ENCODE measurements around the gene GALR1.
"Not testable (repeated sequence)": the region's sequence is repeated elsewhere in the genome, so short reads cannot be mapped to it uniquely, and the experiment has no call there.

The GALR1 gene, protein sequence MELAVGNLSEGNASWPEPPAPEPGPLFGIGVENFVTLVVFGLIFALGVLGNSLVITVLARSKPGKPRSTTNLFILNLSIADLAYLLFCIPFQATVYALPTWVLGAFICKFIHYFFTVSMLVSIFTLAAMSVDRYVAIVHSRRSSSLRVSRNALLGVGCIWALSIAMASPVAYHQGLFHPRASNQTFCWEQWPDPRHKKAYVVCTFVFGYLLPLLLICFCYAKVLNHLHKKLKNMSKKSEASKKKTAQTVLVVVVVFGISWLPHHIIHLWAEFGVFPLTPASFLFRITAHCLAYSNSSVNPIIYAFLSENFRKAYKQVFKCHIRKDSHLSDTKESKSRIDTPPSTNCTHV

DNA sequence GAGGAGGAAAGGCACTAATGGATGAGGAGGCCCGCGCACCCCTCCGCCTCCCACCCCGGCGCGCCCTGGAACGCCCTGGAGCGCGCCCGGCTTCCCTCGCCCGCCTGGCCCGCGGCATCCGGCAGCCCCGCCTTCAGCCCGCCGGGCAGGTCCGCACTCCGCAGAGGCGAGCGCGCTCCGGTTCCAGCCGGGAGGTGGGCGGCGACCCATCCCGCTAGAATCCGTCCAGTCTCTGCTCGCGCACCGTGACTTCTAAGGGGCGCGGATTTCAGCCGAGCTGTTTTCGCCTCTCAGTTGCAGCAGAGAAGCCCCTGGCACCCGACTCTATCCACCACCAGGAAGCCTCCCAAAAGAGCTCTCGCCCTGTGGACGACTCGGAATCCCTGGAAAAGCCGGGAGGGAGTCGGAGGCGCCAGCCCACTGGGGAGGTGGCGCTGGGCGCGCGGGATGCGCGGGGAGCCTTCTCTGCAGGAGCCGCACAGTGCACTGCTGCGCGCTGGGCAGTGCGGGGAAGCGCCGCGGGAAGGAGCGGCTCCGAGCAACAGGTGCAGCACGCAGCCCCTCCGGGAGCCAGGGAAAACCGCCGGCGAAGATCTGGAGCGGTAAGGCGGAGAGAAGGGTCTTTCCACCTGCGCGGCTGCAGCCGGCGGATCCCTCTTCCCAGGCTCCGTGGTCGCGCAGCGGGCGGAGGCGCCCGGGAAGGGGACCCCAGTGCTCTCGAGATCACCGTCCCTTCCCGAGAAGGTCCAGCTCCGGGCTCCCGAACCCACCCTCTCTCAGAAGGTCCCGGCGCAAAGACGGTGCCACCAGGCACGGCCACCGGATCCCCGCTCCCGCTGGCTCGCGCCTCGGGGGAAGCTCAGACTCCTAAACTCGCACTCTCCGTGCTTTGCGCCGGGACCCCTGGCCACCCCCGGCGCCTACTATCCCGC lies at the start of gene GALR1:
Gene GALR1 (plus strand): TSS at position 280 of the 932 bp plus-strand sequence. CDS start 701 bp downstream, outside the sequence.
- DNase-seq (ENCODE audit: low read depth in 2 of 2) = no peak

DNA sequence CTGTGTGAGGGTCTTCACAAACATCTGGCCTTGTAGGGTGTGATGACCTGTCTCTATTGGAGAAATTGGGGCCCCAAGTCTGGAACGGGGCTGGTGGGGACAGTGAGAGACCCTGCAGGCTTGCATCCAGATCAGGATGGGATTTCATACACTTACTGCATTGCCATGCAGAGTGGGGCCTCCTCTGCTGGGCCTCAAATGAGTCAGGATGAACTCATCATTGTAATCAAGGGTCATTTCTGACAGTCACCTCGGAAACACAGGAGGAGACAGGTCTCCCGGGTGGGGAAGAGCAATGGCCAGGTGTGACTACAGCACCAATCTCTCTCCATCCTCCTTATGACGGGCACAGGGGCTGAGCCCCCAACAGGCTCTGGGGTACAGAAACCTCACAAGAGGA lies 48.1 kb upstream of the GALR1 start:
- no peak for DNase-seq (ENCODE audit: low read depth in 2 of 2)

DNA sequence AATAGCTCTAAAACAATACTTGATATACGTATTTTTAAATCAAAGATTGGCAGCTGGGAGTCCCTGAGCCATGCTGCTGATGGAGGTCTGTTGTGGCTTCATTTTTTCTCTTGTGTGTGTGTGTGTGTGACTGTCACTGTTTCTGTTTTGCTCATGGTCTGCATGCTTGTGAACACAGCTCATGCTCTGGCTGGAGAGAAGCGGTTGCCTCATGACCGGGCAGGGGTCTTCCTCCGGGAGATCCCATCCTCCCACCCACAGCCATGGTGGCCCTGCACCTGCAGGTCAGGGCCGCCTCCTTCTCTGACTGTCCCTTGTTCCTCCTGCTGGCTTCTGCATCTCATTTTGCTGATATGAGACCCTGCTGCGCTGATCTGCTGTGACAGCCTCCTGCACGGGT lies 47.3 kb upstream of the GALR1 start:
- DNase-seq (ENCODE audit: low read depth in 2 of 2) = no peak

DNA sequence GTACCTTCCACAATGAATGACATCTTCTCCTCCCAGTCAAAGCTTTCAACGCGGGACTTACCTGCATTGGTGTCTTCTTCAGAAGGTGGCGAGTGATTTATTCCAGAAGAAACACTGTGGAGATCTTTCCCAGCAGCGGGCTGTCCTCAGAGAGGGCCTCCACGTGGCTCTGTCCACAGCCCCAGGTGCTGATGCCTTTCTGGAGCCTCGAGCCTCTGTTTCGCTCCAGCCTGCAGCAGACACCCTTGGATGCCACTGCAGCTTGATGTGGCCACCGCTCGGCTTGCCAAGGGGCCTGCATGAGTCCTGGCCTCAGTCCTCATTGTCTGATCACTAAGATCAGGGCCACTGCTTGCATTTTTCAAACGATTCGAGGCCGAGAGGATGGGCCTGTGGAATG lies 46.6 kb upstream of the GALR1 start:
- DNase-seq (ENCODE audit: low read depth in 2 of 2) = no peak

DNA sequence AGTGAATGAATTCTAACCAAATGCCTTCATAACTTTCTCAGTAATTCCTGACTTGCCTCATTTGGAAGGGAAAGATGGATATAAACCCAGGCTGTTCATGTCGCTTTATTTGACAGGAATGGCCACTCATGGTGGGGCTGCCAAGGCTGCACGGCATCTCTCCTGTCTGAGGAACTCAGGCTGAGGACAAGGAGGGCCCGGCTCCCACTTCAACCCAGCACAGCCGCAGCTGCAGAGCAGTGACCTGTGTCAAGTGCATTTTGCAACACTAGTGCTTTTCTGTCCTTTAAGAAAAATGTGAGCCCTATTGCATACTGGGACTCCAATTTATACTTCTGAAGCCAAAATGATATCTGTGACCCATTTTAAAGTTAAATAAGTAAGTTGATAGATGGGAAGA lies 45.8 kb upstream of the GALR1 start:
- no peak for DNase-seq (ENCODE audit: low read depth in 2 of 2)

DNA sequence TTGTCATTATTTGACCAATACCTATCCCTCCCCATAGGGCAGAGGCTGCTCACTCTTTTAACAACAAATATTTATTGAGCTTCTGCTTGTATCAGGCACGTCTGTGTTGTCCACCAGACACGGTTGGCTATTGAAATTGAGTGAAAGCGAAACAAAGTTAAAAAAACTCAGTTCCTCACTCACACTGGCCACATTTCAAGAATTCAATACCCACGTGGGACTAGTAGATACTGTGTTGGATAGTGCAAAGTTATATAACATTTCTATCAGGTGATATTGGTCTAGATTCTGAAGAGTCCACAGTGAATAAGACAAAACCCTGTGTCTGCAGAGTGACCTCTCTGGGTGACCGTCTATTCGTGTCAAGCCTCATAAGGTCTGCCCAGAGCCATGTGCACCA lies 43.9 kb upstream of the GALR1 start:
- no peak for DNase-seq (ENCODE audit: low read depth in 2 of 2)

DNA sequence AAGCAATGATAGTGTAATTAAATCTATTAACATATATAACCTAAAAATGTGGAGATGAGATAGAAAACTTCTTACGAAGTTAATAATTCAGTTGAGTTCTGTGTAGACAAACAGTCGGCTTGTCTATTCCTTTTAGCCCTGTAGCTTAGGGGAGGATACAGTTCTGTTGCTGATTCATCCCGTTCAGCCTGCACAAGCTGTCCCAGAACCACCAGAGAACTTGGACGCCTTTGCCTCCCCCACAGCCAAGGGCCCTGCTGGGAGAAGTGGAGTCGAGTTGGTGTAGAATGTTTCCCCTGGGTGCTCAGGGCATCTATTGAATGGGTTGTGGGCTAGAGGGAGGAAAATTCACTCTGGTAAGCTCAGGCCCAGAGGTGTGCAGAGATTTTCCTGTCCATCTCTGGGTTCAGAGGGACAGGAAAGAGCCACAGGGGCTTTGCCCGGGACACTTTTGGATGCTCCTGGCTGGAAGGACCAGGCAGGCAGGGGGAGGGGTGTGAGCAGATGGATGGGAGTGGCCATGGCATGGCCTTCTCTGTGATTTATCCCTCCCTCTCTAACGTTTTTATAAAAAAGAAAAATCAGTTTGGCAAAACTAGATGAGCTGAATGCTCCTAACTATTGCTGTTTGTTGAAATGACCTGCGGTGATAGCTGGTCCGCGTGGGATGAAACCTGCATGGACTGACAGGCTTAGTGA lies 42.8 kb upstream of the GALR1 start:
- no peak for DNase-seq (ENCODE audit: low read depth in 2 of 2)

DNA sequence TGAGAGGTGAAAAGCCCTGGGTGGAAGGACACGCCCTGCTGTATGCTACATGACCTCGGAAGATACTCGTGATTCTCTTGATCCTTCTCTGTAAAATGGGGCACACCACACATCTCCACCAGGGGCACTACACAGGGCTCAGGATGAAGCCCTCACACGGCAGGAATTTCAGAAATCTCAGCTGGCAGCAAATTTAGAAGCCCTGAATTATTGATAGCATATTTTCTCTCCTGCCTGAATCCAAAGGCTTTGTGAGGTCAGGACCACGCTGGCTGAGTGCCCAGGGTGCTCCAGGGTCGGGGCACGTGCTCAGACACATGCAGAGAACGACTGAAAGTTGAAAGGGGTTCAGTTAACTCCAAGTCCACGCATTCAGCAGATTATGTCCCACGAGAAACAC lies 42.1 kb upstream of the GALR1 start:
- DNase-seq (ENCODE audit: low read depth in 2 of 2) = peak in 1 of 2 donors; percentile 41

DNA sequence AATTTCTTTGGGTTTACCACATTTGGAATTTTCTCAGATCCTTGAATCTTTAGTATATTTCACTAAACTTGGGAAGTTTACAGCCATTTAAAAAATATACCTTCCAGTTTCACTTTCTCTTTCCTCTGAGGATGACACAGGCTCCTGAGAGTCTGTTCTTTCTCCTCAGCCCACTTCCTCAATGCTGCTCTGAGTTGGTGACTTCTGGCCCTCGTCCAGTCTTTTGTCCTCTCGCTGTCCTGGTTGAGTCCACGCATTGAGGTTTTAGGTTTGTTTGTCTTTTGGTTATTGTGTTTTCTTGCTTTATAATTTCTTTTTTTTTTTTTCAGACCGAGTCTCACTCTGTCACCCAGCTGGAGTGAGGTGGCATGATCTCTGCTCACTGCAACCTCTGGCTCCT lies 40.7 kb upstream of the GALR1 start:
- DNase-seq (ENCODE audit: low read depth in 2 of 2) = peak in 1 of 2 donors; percentile 16

DNA sequence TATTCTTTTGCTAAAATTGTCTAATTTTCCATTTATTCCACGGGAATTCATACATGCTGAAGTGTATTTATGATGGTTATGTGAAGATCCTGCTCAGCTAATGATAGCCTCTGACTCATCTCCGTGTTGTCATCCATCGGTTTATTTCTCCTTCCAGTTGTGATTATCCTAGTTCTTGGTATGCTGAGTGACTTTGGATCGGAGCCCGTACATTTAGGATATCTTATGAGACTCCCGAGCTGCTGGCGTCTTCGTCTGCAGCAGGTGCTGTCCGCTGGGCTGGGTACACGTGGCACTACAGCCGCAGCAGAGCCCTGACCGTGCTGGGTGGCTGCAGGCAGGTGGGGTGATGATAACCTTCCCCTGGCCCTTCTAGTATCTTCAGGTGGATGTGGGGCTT lies 40.1 kb upstream of the GALR1 start:
- no peak for DNase-seq (ENCODE audit: low read depth in 2 of 2)

DNA sequence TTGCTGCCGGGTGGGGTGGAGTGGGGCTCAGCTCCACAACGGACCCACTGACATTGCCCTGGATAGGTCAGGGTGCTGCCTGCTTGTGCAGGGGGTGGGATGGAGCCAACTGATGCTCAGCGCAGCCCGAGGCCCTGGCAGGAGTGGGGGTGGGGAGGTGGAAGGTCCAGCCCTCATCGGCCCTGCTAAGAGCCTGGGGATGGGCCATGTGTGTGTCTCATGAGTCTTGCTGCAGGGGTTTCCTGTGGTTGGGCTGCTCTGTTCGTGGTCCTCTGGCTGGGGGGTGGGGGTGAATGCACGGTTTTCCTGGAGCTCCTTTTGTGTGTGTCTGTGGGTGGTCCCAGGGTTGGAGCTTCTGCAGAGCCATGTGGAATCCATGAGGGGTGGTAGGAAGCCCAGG lies 39.4 kb upstream of the GALR1 start:
- no peak for DNase-seq (ENCODE audit: low read depth in 2 of 2)

DNA sequence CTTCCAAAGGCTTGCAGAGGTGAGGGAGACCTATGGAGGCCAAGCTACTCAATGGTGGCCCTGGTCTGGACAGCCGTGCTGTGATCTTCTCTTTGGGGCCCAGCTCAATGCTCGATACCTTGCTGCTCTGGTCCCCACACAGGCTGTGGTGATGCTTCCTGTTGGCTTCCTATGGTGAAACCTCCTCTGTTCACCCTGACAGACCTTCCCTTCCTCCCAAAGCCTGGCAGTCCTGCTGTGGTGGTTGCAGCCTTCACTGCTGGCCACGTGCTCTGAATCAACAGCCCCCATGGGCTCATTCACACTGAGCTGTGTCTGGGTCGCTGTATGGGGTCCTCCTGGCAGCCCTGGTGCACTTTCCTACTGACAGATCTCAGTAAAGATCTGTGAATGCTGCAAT lies 31.0 kb upstream of the GALR1 start:
- no peak for DNase-seq (ENCODE audit: low read depth in 2 of 2)

DNA sequence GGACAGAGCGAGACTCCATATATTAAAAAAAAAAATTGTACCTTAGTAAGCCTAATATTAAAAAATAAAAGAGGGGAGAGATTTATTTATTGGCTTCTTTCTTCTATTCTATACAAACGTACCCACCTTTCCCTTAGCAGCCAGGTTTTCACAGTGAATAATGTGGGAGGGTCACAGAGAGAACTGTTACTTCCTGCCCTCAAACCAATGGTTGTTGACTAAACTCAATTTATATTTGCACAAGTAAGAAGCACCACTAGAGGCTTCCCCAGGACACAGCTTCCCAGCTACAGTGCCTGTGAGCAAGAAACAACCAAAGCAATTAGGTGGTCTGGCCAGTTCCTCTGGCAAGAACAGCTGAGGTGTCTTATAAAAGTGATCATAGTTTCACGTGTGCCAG lies 28.9 kb upstream of the GALR1 start:
- DNase-seq (ENCODE audit: low read depth in 2 of 2) = no peak

DNA sequence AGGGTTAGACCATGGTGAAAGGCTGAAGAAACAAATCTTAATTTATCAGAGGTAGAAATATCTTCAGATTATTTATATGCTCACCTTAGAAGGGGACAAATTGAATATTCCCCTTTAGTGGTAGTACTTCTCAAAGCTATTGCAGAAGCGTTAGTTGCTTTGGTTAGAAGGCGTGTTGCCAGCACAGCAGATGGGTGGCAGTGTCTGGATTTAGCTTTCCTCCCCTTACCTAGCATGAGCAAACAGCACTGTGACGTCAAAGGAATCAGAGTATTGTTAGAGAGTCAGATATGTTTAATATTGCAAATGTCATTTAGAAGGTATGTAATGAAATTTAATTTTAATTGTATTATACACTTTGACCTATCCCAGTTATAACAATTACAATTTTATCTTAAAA lies 27.2 kb upstream of the GALR1 start:
- no peak for DNase-seq (ENCODE audit: low read depth in 2 of 2)

DNA sequence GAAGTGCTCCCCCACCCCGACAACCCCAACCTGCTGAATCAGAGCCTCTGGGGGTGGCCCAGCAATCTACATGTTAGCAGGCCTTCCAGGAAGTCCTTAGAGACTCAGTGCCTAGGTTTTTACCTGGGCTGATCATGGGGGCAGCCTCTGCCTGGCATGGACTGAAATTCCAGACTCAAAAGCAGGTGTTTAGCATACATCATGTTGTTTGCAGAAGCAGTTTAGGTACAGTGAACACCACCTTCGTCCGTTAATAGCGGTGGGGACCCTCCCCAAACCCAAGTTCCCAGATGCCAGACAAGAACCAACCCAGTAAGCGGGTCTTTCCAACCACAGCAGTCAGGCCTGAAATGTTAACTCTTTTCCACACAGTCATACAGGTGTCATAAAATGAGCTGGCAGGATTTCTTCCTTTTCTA lies 26.4 kb upstream of the GALR1 start:
- no peak for DNase-seq (ENCODE audit: low read depth in 2 of 2)

DNA sequence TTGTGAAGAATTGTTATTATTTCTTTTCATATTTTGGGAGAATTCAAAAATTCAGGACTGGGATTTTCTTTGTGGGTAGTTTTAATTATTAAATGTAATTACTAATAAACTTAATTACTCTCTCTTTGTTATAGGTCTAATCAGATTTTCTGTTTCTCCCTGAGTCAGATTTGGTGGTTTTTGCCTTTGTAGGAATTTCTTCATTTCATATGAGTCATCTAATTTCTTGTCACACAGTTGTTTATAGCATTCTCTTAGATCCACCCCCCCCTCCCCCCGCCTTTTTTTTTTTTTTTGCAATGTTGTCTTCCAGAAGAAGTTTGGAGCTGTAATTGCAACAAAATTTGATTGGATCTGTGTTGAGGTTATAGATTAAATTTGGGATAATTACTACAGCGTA lies 26.0 kb upstream of the GALR1 start:
- DNase-seq (ENCODE audit: low read depth in 2 of 2) = no peak

DNA sequence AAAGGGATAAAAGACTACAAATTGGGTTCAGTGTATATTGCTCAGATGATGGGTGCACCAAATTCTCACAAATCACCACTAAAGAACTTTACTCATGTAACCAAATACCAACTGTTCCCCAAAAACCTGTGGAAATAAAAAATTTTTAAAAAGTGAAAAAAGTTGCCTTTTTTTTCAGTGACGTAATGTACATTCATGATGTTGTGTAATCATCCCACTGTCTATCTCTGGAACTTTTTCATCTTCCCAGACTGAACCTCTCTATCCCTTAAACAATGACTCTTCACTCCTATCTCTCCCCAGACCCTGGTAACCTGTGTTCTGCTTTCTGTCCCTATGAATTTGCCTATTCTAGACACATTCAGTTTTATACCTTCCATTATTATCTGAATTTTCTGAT lies 19.0 kb upstream of the GALR1 start:
- DNase-seq (ENCODE audit: low read depth in 2 of 2) = no peak

DNA sequence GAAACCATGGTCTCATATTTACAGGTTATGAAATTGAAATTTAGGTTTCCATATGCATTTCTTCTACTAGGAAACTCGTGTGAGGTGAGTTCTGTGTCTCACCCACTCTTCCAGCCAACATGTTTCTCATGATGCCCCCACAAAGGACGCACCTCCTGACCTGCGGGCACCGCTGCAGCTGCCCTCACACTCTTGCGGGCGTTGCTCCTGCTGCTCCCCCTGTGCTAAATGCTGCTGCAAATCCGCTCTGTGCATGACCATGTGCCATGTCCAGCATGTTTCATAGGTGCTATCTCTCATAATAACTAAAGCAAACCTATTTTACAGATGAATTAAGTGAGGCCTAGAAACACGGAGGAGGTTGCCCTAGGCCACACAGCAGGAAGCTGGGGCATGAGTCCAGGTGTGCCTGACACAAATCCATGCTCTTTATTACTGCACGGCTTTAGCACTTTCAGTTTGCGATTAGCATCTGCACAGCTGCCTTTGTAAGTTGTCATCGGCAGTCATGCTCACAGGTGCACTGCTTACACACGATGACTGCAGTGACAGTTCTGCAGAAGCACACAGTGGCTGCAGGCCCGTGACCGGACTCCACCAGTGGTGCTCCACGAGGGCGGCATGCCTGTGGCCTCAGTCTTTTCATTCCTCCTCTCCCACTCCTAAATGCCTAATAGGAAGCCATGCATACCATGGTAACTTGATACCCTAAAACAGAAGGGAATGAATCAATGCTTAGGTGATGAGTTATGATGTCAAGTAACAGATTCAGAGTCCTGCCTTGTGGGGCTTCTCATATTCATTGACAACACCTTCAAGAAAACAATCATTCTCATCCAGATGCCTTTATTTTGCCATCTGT lies 14.9 kb upstream of the GALR1 start:
- no peak for DNase-seq (ENCODE audit: low read depth in 2 of 2)

DNA sequence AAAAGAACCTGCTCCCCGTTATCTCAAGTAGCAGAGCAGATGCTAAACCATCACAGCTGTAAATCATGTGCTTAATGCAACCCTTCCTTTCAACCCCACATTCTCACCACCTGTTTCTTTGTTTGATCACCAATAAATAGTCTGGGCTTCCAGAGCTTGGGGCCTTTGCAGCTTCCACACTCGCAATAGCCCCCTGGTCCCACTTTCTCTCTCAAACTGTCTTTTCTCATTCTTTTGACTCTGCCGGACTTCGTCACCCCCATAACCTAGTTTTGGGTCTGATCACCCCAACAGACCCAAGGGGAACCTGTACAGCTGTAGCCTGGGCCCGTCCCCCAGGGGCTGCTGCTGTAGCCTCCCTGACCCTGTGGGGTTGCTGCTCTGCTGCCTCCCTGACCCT lies 10.4 kb upstream of the GALR1 start:
- not testable (repeated sequence) for DNase-seq (ENCODE audit: low read depth in 2 of 2)

DNA sequence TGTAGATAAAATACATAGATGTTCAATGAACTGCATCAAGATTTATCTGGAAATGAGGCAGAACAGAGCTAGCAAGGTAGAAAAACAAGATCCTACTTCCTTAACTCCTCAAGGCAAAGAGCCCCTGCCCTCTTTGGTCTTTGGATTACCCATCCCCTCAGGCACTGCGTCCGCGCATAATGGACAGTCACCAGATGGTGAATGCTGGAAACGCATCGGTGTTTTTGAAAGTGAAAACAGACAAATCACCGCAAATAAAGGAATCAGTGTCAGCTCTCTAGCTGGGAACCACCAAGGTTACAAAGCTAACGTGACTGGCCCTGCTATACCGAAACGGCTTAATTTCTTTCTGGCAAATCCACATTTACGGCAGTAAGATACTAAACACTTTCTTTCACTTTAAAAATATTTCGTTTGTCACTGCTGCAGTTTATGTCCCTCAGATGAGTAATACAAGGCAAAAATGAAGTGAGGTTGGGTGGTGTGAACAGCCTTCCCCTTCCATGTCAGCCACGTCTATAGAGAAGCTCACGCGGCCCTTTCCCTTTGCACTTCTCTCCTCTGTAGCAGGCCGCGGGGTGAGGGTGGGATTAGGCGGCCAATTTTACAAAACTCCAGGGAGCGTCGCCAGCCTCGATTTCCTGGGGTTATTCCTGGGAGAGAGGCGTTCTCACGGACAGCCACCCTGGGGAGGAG lies 627 bp upstream of the GALR1 start:
- DNase-seq (ENCODE audit: low read depth in 2 of 2) = no peak

DNA sequence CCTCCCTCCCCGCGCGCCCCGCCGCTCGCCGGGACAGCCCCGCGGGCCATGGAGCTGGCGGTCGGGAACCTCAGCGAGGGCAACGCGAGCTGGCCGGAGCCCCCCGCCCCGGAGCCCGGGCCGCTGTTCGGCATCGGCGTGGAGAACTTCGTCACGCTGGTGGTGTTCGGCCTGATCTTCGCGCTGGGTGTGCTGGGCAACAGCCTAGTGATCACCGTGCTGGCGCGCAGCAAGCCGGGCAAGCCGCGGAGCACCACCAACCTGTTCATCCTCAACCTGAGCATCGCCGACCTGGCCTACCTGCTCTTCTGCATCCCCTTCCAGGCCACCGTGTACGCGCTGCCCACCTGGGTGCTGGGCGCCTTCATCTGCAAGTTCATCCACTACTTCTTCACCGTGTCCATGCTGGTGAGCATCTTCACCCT lies 865 bp downstream of the GALR1 start:
- DNase-seq (ENCODE audit: low read depth in 2 of 2) = no peak

Data from stimulated activated CD4-positive, alpha-beta T cell treated with anti-CD3 and anti-CD28 coated beads, Interleukin-1b, Interleukin-23, amount 100 ng/mL, for 4 hours (primary cell).